Activated naive CD4-positive, alpha-beta T cell treated with anti-CD3 and anti-CD28 coated beads, Interleukin-2, amount 50 U/mL, for 24 hours (primary cell): ENCODE data around the gene SLC19A1.

ENCODE experiments used
- H3K27ac Mint-ChIP-seq: one replicate; pipeline ENCODE4 v1.8.0; 2021; ENCODE audit warnings: mild to moderate bottlenecking, mixed read lengths
- H3K27me3 Mint-ChIP-seq: one replicate; pipeline ENCODE4 v1.8.0; 2021; ENCODE audit warnings: mixed read lengths
- H3K36me3 Mint-ChIP-seq: one replicate; pipeline ENCODE4 v1.8.0; 2021; ENCODE audit warnings: mixed read lengths
- H3K4me1 Mint-ChIP-seq: one replicate; pipeline ENCODE4 v1.8.0; 2021; ENCODE audit warnings: mixed read lengths
- H3K4me3 Mint-ChIP-seq: one replicate; pipeline ENCODE4 v1.8.0; 2021; ENCODE audit warnings: mild to moderate bottlenecking, mixed read lengths
- H3K9me3 Mint-ChIP-seq: one replicate; pipeline ENCODE4 v1.8.0; 2021; ENCODE audit warnings: mixed read lengths

SLC19A1 gene

GRCh38 chr21:45494135-45494850 is 47.9 kb downstream of the SLC19A1 start:
- no peak overlapping the region for H3K27ac Mint-ChIP-seq
- no peaks in the 10 kb centered on the region for H3K36me3 Mint-ChIP-seq
- no peaks in the 10 kb centered on the region for H3K4me1 Mint-ChIP-seq
- no peaks in the 10 kb centered on the region for H3K27me3 Mint-ChIP-seq
- H3K9me3 Mint-ChIP-seq, result no peaks in the 10 kb centered on the region
- no peak overlapping the region for H3K4me3 Mint-ChIP-seq

- Mint-ChIP-seq H3K9me3 (no peaks in the 10 kb centered on the region), H3K4me3 (no peak overlapping the region), H3K27ac (no peak overlapping the region), H3K36me3 (no peaks in the 10 kb centered on the region), H3K27me3 (no peaks in the 10 kb centered on the region), H3K4me1 (no peaks in the 10 kb centered on the region)
Observed at GRCh38 chr21:45493401-45494001, 48.7 kb downstream of the SLC19A1 start.

DNA sequence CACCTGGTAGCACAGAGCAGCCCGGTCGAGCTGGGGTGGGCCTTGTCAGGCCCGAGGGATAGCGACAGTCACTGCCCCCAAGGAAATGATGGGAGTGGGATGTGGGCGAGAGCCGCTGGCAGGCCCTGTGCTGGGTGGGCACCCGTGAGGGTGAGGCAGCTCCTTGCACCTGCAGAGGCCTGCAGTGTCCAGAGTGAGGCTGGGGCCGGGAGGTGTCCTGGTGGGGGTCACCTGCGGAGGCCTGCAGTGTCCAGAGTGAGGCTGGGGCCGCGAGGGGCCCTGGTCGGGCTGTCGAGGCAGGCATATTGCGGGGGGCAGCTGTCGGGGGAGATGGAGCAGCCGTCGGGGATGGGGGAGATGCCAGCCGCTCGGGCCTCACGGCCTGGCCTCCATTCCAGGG is 49.5 kb downstream of the SLC19A1 start:
- H3K27ac Mint-ChIP-seq, result no peak overlapping the region

DNA sequence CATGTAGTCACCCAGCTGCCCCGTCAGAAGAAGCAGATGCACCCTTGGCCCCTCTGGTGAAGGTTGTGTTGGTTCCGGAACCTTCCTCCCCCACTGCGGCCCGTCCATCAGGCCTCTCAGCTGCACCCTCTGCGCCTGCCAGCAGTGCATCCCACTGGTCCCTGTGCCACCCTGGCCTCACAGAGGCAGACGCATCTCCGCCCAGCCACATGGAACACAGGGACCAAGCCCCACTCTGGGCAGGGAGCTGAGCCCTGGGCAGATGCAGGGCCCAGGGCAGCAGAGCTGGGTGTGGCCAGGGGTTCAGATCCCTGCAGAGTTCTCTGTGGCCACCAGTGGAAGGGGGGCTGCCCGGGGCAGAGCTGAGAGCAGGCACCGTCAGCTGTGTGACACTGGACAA is 50.6 kb downstream of the SLC19A1 start:
- no peaks in the 10 kb centered on the region for H3K4me1 Mint-ChIP-seq
- H3K4me3 Mint-ChIP-seq, result no peak overlapping the region
- H3K27me3 Mint-ChIP-seq, result no peaks in the 10 kb centered on the region
- H3K27ac Mint-ChIP-seq, result peak overlapping the region; percentile 65
- H3K36me3 Mint-ChIP-seq, result no peaks in the 10 kb centered on the region
- H3K9me3 Mint-ChIP-seq, result no peaks in the 10 kb centered on the region

More for the DNA sequence above, 49.5 kb downstream of the SLC19A1 start:
- no peaks in the 10 kb centered on the region for H3K27me3 Mint-ChIP-seq
- H3K36me3 Mint-ChIP-seq, result no peaks in the 10 kb centered on the region
- no peak overlapping the region for H3K4me3 Mint-ChIP-seq
- no peaks in the 10 kb centered on the region for H3K4me1 Mint-ChIP-seq
- H3K9me3 Mint-ChIP-seq, result no peaks in the 10 kb centered on the region

- Mint-ChIP-seq H3K27me3 (no peaks in the 10 kb centered on the region), H3K36me3 (no peaks in the 10 kb centered on the region), H3K4me1 (peaks cover 3% of the 10 kb centered on the region), H3K9me3 (no peaks in the 10 kb centered on the region), H3K27ac (no peak overlapping the region), H3K4me3 (no peak overlapping the region)
Observed at GRCh38 chr21:45491056-45491455, 51.2 kb downstream of the SLC19A1 start.

GRCh38 chr21:45490049-45490731 is 52.0 kb downstream of the SLC19A1 start:
- Mint-ChIP-seq H3K27ac (no peak overlapping the region), H3K36me3 (no peaks in the 10 kb centered on the region), H3K27me3 (no peaks in the 10 kb centered on the region), H3K4me3 (no peak overlapping the region), H3K4me1 (peaks cover 3% of the 10 kb centered on the region), H3K9me3 (no peaks in the 10 kb centered on the region)

DNA sequence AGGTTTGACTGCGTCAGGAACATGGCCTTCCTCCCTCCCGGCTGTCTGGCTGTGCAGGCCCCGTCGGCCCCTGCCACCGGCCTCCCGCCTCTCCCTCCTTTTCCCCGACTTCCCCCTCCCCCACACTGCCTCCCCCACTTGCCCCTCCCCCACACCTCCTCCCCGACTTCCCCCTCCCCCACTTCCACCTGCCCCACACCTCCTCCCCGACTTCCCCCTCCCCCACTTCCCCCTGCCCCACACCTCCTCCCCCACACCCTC is 52.6 kb downstream of the SLC19A1 start:
- peaks cover 3% of the 10 kb centered on the region for H3K4me1 Mint-ChIP-seq
- H3K9me3 Mint-ChIP-seq, result no peaks in the 10 kb centered on the region
- no peak overlapping the region for H3K27ac Mint-ChIP-seq
- H3K27me3 Mint-ChIP-seq, result no peaks in the 10 kb centered on the region
- no peaks in the 10 kb centered on the region for H3K36me3 Mint-ChIP-seq
- no peak overlapping the region for H3K4me3 Mint-ChIP-seq

- H3K4me1 Mint-ChIP-seq, result peaks cover 8% of the 10 kb centered on the region
- H3K27me3 Mint-ChIP-seq, result no peaks in the 10 kb centered on the region
- H3K36me3 Mint-ChIP-seq, result no peaks in the 10 kb centered on the region
- H3K27ac Mint-ChIP-seq, result no peak overlapping the region
- no peak overlapping the region for H3K4me3 Mint-ChIP-seq
- no peaks in the 10 kb centered on the region for H3K9me3 Mint-ChIP-seq
Observed at GRCh38 chr21:45488931-45489721, 53.1 kb downstream of the SLC19A1 start.

- Mint-ChIP-seq H3K27me3 (no peaks in the 10 kb centered on the region), H3K4me1 (peaks cover 14% of the 10 kb centered on the region), H3K9me3 (no peaks in the 10 kb centered on the region), H3K4me3 (no peak overlapping the region), H3K36me3 (no peaks in the 10 kb centered on the region), H3K27ac (peak overlapping the region; percentile 8)
Observed at GRCh38 chr21:45487891-45488600, 54.2 kb downstream of the SLC19A1 start.

GRCh38 chr21:45487161-45487806 is 55.0 kb downstream of the SLC19A1 start:
- Mint-ChIP-seq H3K4me1 (peaks cover 22% of the 10 kb centered on the region), H3K27me3 (no peaks in the 10 kb centered on the region), H3K27ac (no peak overlapping the region), H3K9me3 (no peaks in the 10 kb centered on the region), H3K4me3 (no peak overlapping the region), H3K36me3 (no peaks in the 10 kb centered on the region)

GRCh38 chr21:45486443-45487160 is 55.6 kb downstream of the SLC19A1 start:
- Mint-ChIP-seq H3K27me3 (no peaks in the 10 kb centered on the region), H3K27ac (no peak overlapping the region)

DNA sequence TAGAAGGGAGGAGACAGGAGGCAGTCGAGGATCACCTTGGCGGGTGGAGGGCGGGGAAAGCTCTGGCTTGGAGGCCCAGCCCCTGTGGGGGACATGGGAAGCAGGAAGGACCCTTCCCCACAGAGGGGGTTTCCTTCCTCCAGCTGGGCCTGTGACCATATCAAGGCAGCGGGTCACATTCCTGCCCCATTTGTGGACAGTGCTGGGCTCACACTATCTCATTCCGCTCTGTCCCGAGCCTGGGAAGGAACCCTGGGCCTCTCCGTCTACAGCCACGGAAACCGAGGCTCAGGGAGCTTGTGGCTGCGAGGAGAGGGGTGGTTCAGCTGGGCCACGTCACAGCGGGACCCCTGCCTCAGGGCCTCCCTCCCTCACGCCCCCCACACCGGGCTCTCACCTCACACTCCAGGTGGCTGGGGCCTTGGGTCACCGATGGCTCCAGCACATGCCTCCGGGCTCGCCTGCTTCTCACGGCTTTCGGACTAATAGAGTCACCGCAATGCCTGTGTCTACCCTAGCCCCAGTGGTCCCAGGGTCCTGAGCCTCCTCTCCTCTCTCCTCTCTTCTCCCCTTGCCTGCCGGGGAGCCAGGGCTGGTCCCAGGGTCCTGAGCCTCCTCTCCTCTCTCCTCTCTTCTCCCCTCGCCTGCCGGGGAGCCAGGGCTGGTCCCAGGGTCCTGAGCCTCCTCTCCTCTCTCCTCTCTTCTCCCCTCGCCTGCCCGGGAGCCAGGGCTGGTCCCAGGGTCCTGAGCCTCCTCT is 56.4 kb downstream of the SLC19A1 start:
- Mint-ChIP-seq H3K4me1 (peaks cover 28% of the 10 kb centered on the region), H3K36me3 (no peaks in the 10 kb centered on the region), H3K9me3 (no peaks in the 10 kb centered on the region), H3K27ac (peak overlapping the region; percentile 55), H3K27me3 (no peaks in the 10 kb centered on the region), H3K4me3 (no peak overlapping the region)

More at GRCh38 chr21:45486443-45487160, 55.6 kb downstream of the SLC19A1 start:
- H3K4me3 Mint-ChIP-seq, result no peak overlapping the region
- H3K9me3 Mint-ChIP-seq, result no peaks in the 10 kb centered on the region
- peaks cover 27% of the 10 kb centered on the region for H3K4me1 Mint-ChIP-seq
- no peaks in the 10 kb centered on the region for H3K36me3 Mint-ChIP-seq

DNA sequence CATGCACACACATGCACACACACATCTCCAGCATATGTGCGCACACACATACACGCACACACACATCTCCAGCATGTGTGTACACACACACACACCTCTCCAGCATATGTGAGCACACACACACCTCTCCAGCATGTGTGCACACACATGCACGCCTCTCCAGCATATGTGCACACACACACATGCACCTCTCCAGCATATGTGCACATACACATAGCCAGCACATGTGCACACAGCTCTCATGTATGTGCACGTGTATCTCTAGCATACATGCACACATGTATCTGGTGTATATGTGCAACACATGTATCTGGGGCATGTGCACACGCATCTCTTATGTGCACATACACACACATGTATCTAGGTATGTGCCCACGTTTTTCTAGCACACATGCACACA is 57.9 kb downstream of the SLC19A1 start:
- Mint-ChIP-seq H3K27me3 (no peaks in the 10 kb centered on the region), H3K9me3 (no peaks in the 10 kb centered on the region), H3K4me1 (peaks cover 31% of the 10 kb centered on the region), H3K4me3 (peak overlapping the region; percentile 7), H3K36me3 (no peaks in the 10 kb centered on the region), H3K27ac (peak overlapping the region; percentile 43)
